ENCODE data around the gene OR6V1. TPM values are rescaled to one million over a fixed set of nuclear protein-coding genes. Genes with fewer than 3 reads are reported as not detected.
"Not testable (repeated sequence)": the region's sequence is repeated elsewhere in the genome, so short reads cannot be mapped to it uniquely, and the experiment has no call there.

The OR6V1 gene
- total RNA-seq, 4 donors from 2014 or later = not detected

DNA sequence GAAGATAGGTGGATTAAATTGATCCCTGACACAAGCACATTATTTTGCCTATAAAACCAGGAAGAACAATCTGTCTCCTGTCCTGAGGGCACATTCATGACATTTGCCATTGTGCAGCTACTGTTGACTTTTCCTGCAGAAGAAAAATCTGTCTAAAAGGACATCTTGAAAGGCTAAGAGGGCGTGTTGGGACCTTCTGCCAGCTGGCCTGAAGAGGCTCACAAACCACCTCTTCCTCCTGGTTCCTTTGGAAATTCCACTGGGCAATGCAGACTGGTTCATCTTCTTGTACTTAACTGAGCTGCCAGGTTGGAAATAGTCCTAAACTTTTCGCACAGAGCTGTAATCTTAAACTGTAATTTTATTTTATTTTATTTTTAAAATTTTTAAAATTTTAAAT is 44.0 kb downstream of the OR6V1 start:
- Histone ChIP-seq H3K27ac (no peak overlapping the region), H3K27me3 (no peaks in the 10 kb centered on the region), H3K4me3 (no peak overlapping the region), H3K9me3 (peaks cover 0 to 48% (median 0%) of the 10 kb centered on the region in 3 donors), H3K36me3 (no peaks in the 10 kb centered on the region), H3K4me1 (no peaks in the 10 kb centered on the region)
- ATAC-seq = no peak
- TF ChIP-seq EP300 (IDR thresholded peaks at IDR 0.05) (no peak), POLR2A (IDR thresholded peaks at IDR 0.05) (no peak), CTCF (IDR thresholded peaks at IDR 0.05) (no peak), POLR2AphosphoS5 (IDR thresholded peaks at IDR 0.05) (no peak)
- 84 to 100% methylated on average over 2 of the region's 2 CpGs for WGBS, 2 donors (ENCODE audit: low coverage in 1 of 2)

GRCh38 chr7:143099579-143099978 is 47.4 kb downstream of the OR6V1 start:
- not testable (repeated sequence) for H3K27ac ChIP-seq, H3K27me3 ChIP-seq, H3K36me3 ChIP-seq, H3K4me1 ChIP-seq, ATAC-seq, H3K4me3 ChIP-seq
- 81 to 88% methylated on average over 1 of the region's 1 CpG for WGBS, 2 donors (ENCODE audit: low coverage in 1 of 2)
- H3K9me3 ChIP-seq = peaks cover 0 to 45% (median 0%) of the 10 kb centered on the region in 3 donors

Other genes with a start within 250 kb of the OR6V1 start
- gene EPHB6, start 197.3 kb upstream of the OR6V1 start, total RNA-seq = 10 to 100 TPM in 2 of 4 donors, 1 to 10 TPM in 2; 6.0 to 22.1 (median 9.7) TPM
- under 1 TPM in 1 of 4 donors, not detected in 3; 0.16 TPM for gene TRPV6, start 166.6 kb upstream of the OR6V1 start, total RNA-seq
- under 1 TPM in 1 of 4 donors, not detected in 3; 0.31 TPM for gene TRPV5, start 118.6 kb upstream of the OR6V1 start, total RNA-seq
- gene LLCFC1, start 112.9 kb upstream of the OR6V1 start, total RNA-seq = not detected
- gene KEL, start 90.0 kb upstream of the OR6V1 start, total RNA-seq = not detected
- not detected for gene OR9A2, start 25.2 kb upstream of the OR6V1 start, total RNA-seq
- 1 to 10 TPM in 1 of 4 donors, not detected in 3; 6.8 TPM for gene PIP, start 79.7 kb downstream of the OR6V1 start, total RNA-seq
- gene TAS2R39, start 131.1 kb downstream of the OR6V1 start, total RNA-seq = not detected
- not detected for gene TAS2R40, start 169.7 kb downstream of the OR6V1 start, total RNA-seq
- gene GSTK1, start 211.1 kb downstream of the OR6V1 start, total RNA-seq = 100 to 1,000 TPM in 3 of 4 donors, 10 to 100 TPM in 1; 98.1 to 128 (median 120) TPM
- 1 to 10 TPM in 1 of 4 donors, under 1 TPM in 2, not detected in 1; 0.40 to 1.4 (median 0.49) TPM for gene TMEM139, start 232.6 kb downstream of the OR6V1 start, total RNA-seq
- gene CASP2, start 236.0 kb downstream of the OR6V1 start, total RNA-seq = 10 to 100 TPM; 10.1 to 14.5 (median 13.6) TPM